Measurements from ENCODE around the gene C13orf46. TPM values are rescaled to one million over a fixed set of nuclear protein-coding genes. Genes with fewer than 3 reads are reported as not detected.

C13orf46 gene
- total RNA-seq, 1 donor from 2014 or later, result 0.54 TPM

DNA sequence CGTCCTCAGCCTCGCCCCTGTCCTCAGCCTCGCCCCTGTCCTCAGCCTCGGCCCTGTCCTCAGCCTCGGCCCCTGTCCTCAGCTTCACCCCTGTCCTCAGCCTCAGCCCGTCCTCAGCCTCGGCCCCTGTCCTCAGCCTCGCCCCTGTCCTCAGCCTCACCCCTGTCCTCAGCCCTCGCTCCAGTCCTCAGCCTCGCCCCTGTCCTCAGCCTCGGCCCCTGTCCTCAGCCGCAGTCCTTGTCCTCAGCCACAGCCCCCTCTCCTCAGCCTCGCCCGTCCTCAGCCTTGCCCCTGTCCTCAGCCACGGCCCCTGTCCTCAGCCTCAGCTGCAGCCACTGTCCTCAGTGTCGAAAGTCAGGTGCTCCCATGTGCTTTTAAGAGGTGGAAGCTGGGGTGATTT lies 10.5 kb downstream of the C13orf46 start:
- Mint-ChIP-seq H3K4me3 (no peak overlapping the region), H3K27me3 (ENCODE audit: low read depth) (no peaks in the 10 kb centered on the region), H3K9me3 (peaks cover 22% of the 10 kb centered on the region), H3K36me3 (peaks cover 3% of the 10 kb centered on the region), H3K27ac (no peak overlapping the region), H3K4me1 (no peaks in the 10 kb centered on the region)
- TF ChIP-seq, protein P1, sequence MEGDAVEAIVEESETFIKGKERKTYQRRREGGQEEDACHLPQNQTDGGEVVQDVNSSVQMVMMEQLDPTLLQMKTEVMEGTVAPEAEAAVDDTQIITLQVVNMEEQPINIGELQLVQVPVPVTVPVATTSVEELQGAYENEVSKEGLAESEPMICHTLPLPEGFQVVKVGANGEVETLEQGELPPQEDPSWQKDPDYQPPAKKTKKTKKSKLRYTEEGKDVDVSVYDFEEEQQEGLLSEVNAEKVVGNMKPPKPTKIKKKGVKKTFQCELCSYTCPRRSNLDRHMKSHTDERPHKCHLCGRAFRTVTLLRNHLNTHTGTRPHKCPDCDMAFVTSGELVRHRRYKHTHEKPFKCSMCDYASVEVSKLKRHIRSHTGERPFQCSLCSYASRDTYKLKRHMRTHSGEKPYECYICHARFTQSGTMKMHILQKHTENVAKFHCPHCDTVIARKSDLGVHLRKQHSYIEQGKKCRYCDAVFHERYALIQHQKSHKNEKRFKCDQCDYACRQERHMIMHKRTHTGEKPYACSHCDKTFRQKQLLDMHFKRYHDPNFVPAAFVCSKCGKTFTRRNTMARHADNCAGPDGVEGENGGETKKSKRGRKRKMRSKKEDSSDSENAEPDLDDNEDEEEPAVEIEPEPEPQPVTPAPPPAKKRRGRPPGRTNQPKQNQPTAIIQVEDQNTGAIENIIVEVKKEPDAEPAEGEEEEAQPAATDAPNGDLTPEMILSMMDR (IDR thresholded peaks at IDR 0.05; ENCODE audit: unreplicated experiment), result no peak
- DNase-seq (ENCODE audit: low spot score in 2 of 2, unreplicated experiment in 2 of 2), result no peak

DNA sequence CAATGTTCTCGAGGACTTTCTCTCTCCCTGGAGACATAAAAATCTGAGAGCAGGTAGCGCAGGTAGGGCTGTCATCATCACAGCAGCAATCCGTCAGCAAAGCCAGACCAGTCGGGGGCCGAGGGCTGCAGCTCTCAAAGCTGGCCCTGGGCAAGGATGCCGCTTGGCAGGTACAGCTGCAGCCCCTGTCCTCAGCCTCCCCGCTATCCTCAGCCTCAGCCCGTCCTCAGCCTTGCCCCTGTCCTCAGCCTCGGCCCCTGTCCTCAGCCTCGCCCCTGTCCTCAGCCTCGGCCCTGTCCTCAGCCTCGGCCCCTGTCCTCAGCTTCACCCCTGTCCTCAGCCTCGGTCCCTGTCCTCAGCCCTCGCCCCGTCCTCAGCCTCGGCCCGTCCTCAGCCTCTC lies 10.9 kb downstream of the C13orf46 start:
- peaks cover 3% of the 10 kb centered on the region for H3K36me3 Mint-ChIP-seq
- TF ChIP-seq, protein P1 (IDR thresholded peaks at IDR 0.05; ENCODE audit: unreplicated experiment), result no peak
- no peak overlapping the region for H3K4me3 Mint-ChIP-seq
- no peak for DNase-seq (ENCODE audit: low spot score in 2 of 2, unreplicated experiment in 2 of 2)
- no peaks in the 10 kb centered on the region for H3K4me1 Mint-ChIP-seq
- H3K9me3 Mint-ChIP-seq, result peaks cover 26% of the 10 kb centered on the region
- no peak overlapping the region for H3K27ac Mint-ChIP-seq
- H3K27me3 Mint-ChIP-seq (ENCODE audit: low read depth), result no peaks in the 10 kb centered on the region

DNA sequence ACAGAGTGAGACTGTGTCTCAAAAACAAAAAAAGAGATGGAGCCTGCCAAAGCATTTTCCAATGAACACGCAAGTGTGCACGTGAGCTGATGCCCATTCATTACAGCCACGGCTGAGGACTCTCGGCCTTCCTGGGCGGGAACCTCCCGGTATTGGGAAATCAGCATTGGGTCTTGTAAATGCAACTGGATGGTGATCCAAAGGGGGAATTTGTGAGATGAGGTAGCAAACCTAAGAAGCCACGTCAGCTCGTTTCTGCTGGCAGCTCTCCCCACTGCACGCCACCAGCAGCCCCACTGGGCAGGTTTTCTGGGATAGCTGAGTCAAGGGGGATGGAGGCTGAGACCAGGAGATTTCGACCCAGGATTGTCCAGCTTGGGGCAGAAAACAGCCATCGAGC lies 11.5 kb downstream of the C13orf46 start:
- no peaks in the 10 kb centered on the region for H3K4me1 Mint-ChIP-seq
- peaks cover 3% of the 10 kb centered on the region for H3K36me3 Mint-ChIP-seq
- peaks cover 26% of the 10 kb centered on the region for H3K9me3 Mint-ChIP-seq
- H3K27ac Mint-ChIP-seq, result no peak overlapping the region
- no peaks in the 10 kb centered on the region for H3K27me3 Mint-ChIP-seq (ENCODE audit: low read depth)
- DNase-seq (ENCODE audit: low spot score in 2 of 2, unreplicated experiment in 2 of 2), result no peak
- TF ChIP-seq, protein P1 (IDR thresholded peaks at IDR 0.05; ENCODE audit: unreplicated experiment), result no peak
- no peak overlapping the region for H3K4me3 Mint-ChIP-seq

DNA sequence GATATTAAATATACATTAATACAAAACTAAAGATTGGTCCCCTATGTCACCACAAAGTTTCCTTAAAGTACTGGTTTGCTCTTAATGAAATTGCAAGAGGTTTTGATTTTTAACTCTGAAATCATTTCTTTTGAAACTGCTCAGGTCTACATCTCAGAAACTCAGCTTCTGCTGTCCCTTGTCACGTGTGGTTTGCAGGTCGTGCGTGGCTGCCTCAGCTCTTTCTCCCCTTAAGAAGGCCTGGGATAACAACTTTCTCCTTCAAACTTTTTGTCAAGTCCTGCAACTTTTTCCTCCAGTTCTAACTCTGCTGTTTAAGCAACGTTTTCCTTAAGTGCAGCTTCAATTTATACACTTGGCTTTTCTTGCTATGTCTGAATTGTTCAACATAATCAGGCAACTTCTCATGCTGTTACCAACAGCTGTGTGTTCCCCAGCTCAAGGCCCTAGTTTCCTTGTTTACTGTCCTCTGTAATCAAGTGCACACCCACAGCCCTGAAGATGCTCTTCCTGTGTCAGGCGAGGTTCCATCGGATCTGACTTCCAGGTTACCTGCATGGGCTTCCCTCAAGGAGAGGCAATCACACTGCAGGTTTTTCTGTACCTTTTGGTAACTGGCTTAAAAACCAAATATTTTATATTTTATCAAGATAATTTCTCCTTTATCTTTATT lies 13.5 kb downstream of the C13orf46 start:
- Mint-ChIP-seq H3K4me1 (no peaks in the 10 kb centered on the region), H3K27me3 (ENCODE audit: low read depth) (no peaks in the 10 kb centered on the region), H3K4me3 (no peak overlapping the region), H3K9me3 (peaks cover 26% of the 10 kb centered on the region), H3K36me3 (peaks cover 3% of the 10 kb centered on the region), H3K27ac (no peak overlapping the region)
- TF ChIP-seq, protein P1 (IDR thresholded peaks at IDR 0.05; ENCODE audit: unreplicated experiment), result no peak
- DNase-seq (ENCODE audit: low spot score in 2 of 2, unreplicated experiment in 2 of 2), result no peak

DNA sequence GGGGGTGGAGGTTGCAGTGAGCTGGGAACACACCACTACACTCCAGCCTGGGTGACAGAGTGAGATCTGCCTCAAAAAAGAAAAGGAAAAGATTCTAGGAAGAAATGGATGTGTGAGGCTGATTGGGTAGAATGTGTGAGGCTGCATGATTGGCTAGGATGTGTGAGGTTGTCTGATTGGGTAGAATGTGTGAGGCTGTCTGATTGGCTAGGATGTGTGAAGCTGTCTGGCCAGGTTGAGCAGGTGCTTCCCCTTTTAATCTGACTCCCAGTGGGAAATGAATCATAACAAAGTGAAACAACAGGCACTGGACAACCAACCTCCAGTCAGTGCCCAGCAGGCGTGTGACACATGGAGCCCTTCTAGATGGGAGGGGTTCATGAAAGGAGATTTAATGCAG lies 14.7 kb downstream of the C13orf46 start:
- Mint-ChIP-seq H3K9me3 (peaks cover 26% of the 10 kb centered on the region), H3K27ac (no peak overlapping the region), H3K36me3 (peaks cover 3% of the 10 kb centered on the region), H3K27me3 (ENCODE audit: low read depth) (no peaks in the 10 kb centered on the region), H3K4me1 (no peaks in the 10 kb centered on the region), H3K4me3 (no peak overlapping the region)
- TF ChIP-seq, protein P1 (IDR thresholded peaks at IDR 0.05; ENCODE audit: unreplicated experiment), result no peak
- no peak for DNase-seq (ENCODE audit: low spot score in 2 of 2, unreplicated experiment in 2 of 2)

All from mesothelial cell of epicardium (in vitro differentiated cells).